ENCODE results near the gene PEAK3. TPM values are rescaled to one million over a fixed set of nuclear protein-coding genes. Genes with fewer than 3 reads are reported as not detected.

Gene PEAK3

DNA sequence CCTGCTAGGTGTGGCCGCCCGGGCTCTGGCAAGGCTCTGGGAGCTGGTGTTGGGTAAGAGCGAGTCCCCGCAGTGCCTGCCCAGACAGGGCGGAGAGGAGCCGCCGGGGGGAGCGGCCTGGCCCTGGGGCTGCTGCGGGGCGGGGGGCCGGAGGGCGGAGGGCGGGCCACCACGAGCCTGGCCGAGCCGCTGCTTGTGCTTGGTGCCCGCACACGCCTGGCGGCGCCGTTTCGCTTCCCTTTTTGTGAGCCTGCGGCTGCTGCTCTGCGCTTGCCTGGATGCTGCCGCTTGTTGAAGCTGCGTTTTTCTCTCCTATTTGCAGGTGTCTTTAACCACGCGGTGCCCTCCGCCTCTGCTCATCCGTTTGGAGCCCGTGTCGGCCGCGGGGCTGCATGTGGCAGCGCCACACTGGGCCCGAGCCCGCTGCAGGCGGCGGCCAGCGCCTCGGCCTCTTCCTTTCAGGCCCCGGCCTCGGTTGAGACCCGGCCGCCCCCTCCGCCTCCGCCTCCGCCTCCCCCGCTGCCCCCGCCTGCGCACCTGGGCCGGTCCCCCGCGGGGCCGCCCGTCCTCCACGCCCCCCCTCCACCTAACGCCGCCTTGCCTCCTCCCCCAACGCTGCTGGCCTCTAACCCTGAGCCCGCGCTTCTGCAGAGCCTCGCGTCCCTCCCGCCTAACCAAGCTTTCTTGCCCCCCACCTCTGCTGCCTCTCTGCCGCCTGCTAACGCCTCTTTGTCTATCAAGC lies 54.4 kb downstream of the PEAK3 start:
- Histone ChIP-seq H3K4me3 (ENCODE audit: low read length) (no peak overlapping the region), H3K36me3 (ENCODE audit: insufficient read depth, low read length) (peaks cover 66% of the 10 kb centered on the region), H3K9me3 (replicated peaks; ENCODE audit: low read length) (no peaks in the 10 kb centered on the region)

DNA sequence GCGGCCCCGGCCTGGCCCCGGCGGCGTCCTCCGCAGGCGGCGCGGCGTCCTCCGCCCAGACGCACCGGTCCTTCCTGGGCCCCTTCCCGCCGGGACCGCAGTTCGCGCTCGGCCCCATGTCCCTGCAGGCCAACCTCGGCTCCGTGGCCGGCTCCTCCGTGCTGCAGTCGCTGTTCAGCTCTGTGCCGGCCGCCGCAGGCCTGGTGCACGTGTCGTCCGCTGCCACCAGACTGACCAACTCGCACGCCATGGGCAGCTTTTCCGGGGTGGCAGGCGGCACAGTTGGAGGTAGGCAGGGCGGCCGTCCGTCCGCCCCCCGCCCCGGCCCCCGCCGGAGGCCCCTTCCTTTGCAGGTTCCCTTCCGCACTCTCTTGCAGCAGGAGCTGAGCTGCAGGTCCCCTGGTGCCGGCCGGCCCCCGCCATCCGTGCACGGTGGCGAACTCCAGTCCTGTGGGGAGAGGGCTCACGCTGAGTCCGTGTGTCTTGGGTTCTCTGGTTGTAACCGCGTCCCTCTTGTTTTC lies 55.1 kb downstream of the PEAK3 start:
- Histone ChIP-seq H3K9ac (ENCODE audit: low read depth, low read length) (no peak overlapping the region), H3K9me3 (replicated peaks; ENCODE audit: low read length) (no peaks in the 10 kb centered on the region), H3K4me1 (ENCODE audit: control insufficient read depth, insufficient read depth, low read length) (peaks cover 14% of the 10 kb centered on the region), H3K4me2 (ENCODE audit: low read length) (no peak overlapping the region), H3K4me3 (ENCODE audit: low read length) (no peak overlapping the region), H3K36me3 (ENCODE audit: insufficient read depth, low read length) (peaks cover 69% of the 10 kb centered on the region), H3K27me3 (ENCODE audit: control insufficient read depth, insufficient read depth, low read length) (no peaks in the 10 kb centered on the region)

More for the DNA sequence above, 54.4 kb downstream of the PEAK3 start:
- H3K4me2 ChIP-seq (ENCODE audit: low read length): no peak overlapping the region
- H3K9ac ChIP-seq (ENCODE audit: low read depth, low read length): no peak overlapping the region
- peaks cover 16% of the 10 kb centered on the region for H3K4me1 ChIP-seq (ENCODE audit: control insufficient read depth, insufficient read depth, low read length)
- no peaks in the 10 kb centered on the region for H3K27me3 ChIP-seq (ENCODE audit: control insufficient read depth, insufficient read depth, low read length)

DNA sequence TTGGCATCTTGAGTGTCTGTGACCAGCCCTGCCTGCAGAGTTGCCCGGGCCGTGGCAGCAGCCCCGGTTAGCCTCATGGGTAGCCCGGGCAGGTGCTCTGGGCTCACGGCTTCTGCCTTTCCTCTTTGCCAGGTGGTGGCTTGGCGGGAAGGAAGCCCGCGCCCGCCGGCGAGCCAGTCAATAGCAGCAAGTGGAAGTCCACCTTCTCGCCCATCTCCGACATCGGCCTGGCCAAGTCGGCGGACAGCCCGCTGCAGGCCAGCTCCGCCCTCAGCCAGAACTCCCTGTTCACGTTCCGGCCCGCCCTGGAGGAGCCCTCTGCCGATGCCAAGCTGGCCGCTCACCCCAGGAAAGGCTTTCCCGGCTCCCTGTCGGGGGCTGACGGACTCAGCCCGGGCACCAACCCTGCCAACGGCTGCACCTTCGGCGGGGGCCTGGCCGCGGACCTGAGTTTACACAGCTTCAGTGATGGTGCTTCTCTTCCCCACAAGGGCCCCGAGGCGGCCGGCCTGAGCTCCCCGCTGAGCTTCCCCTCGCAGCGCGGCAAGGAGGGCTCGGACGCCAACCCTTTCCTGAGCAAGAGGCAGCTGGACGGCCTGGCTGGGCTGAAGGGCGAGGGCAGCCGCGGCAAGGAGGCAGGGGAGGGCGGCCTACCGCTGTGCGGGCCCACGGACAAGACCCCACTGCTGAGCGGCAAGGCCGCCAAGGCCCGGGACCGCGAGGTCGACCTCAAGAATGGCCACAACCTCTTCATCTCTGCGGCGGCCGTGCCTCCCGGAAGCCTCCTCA lies 55.7 kb downstream of the PEAK3 start:
- H3K4me2 ChIP-seq (ENCODE audit: low read length): no peak overlapping the region
- H3K36me3 ChIP-seq (ENCODE audit: insufficient read depth, low read length): peaks cover 71% of the 10 kb centered on the region
- H3K27me3 ChIP-seq (ENCODE audit: control insufficient read depth, insufficient read depth, low read length): no peaks in the 10 kb centered on the region
- H3K9ac ChIP-seq (ENCODE audit: low read depth, low read length): no peak overlapping the region
- no peak overlapping the region for H3K4me3 ChIP-seq (ENCODE audit: low read length)
- peaks cover 9% of the 10 kb centered on the region for H3K4me1 ChIP-seq (ENCODE audit: control insufficient read depth, insufficient read depth, low read length)
- H3K9me3 ChIP-seq (replicated peaks; ENCODE audit: low read length): no peaks in the 10 kb centered on the region

DNA sequence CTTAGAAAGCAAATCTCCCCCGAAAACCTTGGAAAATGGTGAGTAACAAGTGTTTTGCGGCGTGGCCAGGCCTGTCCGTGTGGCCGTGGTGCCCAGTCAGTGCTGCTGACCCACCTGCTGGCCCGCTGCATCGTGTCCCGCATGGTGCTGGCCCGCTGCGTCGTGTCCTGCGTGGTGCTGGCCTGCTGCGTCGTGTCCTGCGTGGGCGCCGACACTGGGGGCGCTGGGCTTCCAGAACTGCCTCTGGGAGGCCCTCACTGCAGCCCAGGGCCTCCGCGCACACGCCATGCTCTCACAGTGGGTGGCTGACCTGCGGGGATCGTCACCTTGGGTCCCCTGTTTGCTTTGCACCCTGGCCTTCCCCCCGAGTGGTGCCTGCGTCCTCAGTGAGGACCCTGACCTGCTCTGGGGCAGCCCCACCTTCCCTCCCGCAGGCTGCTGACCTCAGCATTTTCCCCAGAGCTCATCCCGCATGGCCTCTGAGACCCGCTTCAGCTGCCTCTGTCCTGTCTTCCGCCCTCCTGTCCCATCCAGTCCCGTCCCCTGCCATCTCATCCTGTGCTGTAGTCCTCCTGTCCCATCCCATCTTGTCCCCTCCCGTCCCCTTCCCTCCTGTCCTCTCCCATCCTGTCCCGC lies 56.4 kb downstream of the PEAK3 start:
- Histone ChIP-seq H3K36me3 (ENCODE audit: insufficient read depth, low read length) (peaks cover 69% of the 10 kb centered on the region), H3K4me1 (ENCODE audit: control insufficient read depth, insufficient read depth, low read length) (peaks cover 4% of the 10 kb centered on the region), H3K27me3 (ENCODE audit: control insufficient read depth, insufficient read depth, low read length) (no peaks in the 10 kb centered on the region), H3K9ac (ENCODE audit: low read depth, low read length) (no peak overlapping the region), H3K9me3 (replicated peaks; ENCODE audit: low read length) (no peaks in the 10 kb centered on the region), H3K4me2 (ENCODE audit: low read length) (no peak overlapping the region), H3K4me3 (ENCODE audit: low read length) (no peak overlapping the region)

DNA sequence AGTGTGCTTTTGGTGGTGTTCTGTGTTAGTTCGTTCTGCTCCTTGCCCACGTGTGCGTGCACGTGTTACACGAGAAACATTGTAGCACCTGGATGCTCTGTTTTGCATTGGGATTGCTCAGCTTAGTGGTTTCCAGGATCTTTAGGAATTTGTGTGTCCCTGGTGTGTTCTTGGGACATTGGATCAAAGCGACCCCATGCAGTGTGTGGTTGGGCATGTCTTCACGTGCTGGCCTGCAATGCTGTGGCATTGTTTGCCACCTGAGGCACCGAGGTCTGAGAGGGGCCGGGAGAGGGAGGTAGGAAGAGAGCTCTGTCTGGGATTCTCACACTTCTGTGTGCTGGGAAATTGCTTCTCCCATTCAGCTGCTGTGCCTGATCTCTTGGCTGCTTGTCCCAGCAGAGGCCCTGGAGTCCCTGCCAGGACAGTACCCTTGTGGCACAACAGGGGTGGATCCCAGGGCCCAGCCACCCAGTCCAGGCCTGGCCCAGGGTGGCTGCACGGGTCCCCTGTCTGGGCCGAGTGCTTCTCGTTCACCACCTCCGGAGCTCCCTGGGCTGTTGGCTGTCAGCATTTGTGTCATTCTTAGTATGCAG lies 57.1 kb downstream of the PEAK3 start:
- Histone ChIP-seq H3K36me3 (ENCODE audit: insufficient read depth, low read length) (peaks cover 70% of the 10 kb centered on the region), H3K4me1 (ENCODE audit: control insufficient read depth, insufficient read depth, low read length) (peaks cover 3% of the 10 kb centered on the region), H3K4me2 (ENCODE audit: low read length) (no peak overlapping the region), H3K9me3 (replicated peaks; ENCODE audit: low read length) (no peaks in the 10 kb centered on the region), H3K27me3 (ENCODE audit: control insufficient read depth, insufficient read depth, low read length) (no peaks in the 10 kb centered on the region), H3K4me3 (ENCODE audit: low read length) (no peak overlapping the region), H3K9ac (ENCODE audit: low read depth, low read length) (no peak overlapping the region)

Small RNA genes lying within 50 kb of the gene (small RNA-seq; reads per million reads assigned to genes)
- not detected for gene MIR1227

All from skeletal muscle satellite cell (primary cell).